Thoracic aorta (tissue), 2 donors: ENCODE data around the gene SYPL1. TPM values are rescaled to one million over a fixed set of nuclear protein-coding genes. Genes with fewer than 3 reads are reported as not detected.

Experiments
- ATAC-seq: fragments of 150-250 bp; one replicate; pipeline ENCODE4 v1.8.0; 2017; ENCODE audit warnings: low read depth; ENCODE audit not compliant: insufficient number of reproducible peaks, low FRiP score
- DNase-seq: peaks from one replicate; pipeline ENCODE4 v3.0.0-alpha.2; 2020; ENCODE audit warnings: low spot score
- H3K27ac ChIP-seq, 2 donors: fragments of 200-600 bp; sonication (generic); 1 replicate in 1 of 2; 2 replicates in 1 of 2; pipeline ENCODE4 v1.5.1; 2016; ENCODE audit warnings: mild to moderate bottlenecking in 2 of 2, moderate library complexity in 2 of 2
- H3K27me3 ChIP-seq: fragments of 200-600 bp; sonication (generic); replicated peaks from 2 replicates; pipeline ENCODE4 v1.6.0; 2016; ENCODE audit warnings: mild to moderate bottlenecking; ENCODE audit not compliant: insufficient read depth
- H3K36me3 ChIP-seq: fragments of 200-600 bp; sonication (generic); one replicate; pipeline ENCODE4 v1.5.1; 2016
- H3K4me1 ChIP-seq, 2 donors: fragments of 200-600 bp; sonication (generic); 1 replicate in 1 of 2; 2 replicates in 1 of 2; pipeline versions ENCODE4 v1.5.1 to v1.6.0; 2016; ENCODE audit warnings: low read depth in 2 of 2, mild to moderate bottlenecking in 1 of 2; ENCODE audit not compliant: control insufficient read depth in 1 of 2
- H3K4me3 ChIP-seq: fragments of 200-600 bp; sonication (generic); 2 replicates; pipeline ENCODE4 v1.5.1; 2016; ENCODE audit warnings: mild to moderate bottlenecking
- H3K9me3 ChIP-seq: fragments of 200-600 bp; sonication (generic); 2 replicates; pipeline ENCODE4 v1.5.1; 2016
- CTCF ChIP-seq: fragments of 200-600 bp; sonication (generic); IDR thresholded peaks from one replicate; pipeline ENCODE4 v1.5.1; 2019; ENCODE audit warnings: antibody characterized with exemption
- total RNA-seq, 2 donors: library from RNA; depleted of rRNA; stranded (reverse); fragments of >200 nt; gene quantifications; one replicate each; pipeline versions ENCODE4 v1.1.0 to v1.2.3, GENCODE V29; 2016

The SYPL1 gene
- total RNA-seq, 2 donors from 2014 or later = 47.1 to 82.1 TPM

DNA sequence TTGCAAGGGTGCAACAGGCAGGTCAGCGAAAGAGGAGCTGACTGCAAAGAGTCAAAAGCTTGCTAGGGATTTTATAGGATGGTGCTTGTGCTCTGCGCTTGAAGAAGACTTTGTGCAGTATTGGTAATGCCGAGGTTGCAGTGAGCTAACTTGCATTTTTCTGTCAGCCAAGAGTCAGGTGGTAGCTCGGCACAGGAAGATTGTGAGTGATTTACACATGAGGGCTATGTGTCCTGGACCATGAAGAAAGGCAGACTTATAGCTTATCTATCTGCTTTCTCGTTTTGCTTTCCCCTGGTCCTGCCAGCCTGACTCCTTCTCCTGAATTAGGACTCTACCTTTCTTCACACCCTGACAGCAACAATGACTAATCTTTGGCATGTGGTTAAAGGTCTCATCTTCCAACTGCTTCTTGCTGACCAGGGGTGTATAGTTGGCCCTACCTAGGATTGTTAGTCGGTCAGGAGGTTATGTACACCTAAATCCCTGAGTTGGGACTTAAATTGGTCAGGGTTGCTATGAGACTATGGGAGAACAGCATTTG is 4.1 kb upstream of the SYPL1 start:
- Histone ChIP-seq H3K4me3 (no peak overlapping the region), H3K36me3 (no peaks in the 10 kb centered on the region), H3K27me3 (no peaks in the 10 kb centered on the region), H3K9me3 (no peaks in the 10 kb centered on the region), H3K4me1 (peaks cover 0 to 6% of the 10 kb centered on the region in 2 donors), H3K27ac (no peak overlapping the region)
- TF ChIP-seq CTCF = no peak
- ATAC-seq = no peak
- no peak for DNase-seq

DNA sequence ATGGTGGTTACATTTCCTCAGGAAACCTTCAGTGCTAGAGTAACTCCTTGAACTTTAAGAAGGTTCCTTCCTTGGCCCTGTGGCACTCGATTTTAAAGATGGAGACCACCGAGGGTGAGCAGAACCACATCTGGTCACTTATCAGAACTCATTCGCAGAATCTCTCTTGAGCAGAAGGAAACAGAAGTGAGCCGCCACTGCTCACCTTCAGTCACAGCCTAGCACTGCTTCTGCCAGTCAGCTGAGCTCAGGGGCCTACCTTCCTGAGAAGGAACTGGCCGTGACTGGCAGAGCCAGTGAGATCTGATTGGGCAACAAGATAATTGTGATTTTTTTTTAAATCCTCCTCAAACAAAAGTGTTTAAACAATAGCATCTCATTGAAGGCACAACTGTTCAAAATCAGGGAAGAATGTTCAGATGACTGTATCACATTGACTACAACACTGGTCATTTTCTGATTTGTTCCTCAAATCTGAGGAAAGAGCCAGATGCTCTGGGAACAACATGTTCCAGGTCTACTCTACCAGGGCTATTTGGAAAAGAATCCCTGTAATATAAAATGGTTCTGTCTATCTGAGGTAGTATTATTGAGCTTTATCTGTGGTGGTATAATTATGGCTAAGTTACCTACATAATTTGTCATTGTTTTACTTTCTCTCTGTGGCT is 2.7 kb upstream of the SYPL1 start:
- H3K36me3 ChIP-seq = no peaks in the 10 kb centered on the region
- H3K4me3 ChIP-seq = no peak overlapping the region
- peaks cover 8 to 16% of the 10 kb centered on the region in 2 donors for H3K4me1 ChIP-seq
- H3K9me3 ChIP-seq = no peaks in the 10 kb centered on the region
- no peak for ATAC-seq
- peak overlapping the region in 1 of 2 donors; percentile 39 for H3K27ac ChIP-seq
- DNase-seq = no peak
- no peak for TF ChIP-seq CTCF
- no peaks in the 10 kb centered on the region for H3K27me3 ChIP-seq

- Histone ChIP-seq H3K9me3 (no peaks in the 10 kb centered on the region), H3K4me3 (peak overlapping the region; percentile 96), H3K27ac (peak overlapping the region; percentile 98 to 99), H3K27me3 (no peaks in the 10 kb centered on the region), H3K36me3 (no peaks in the 10 kb centered on the region), H3K4me1 (peaks cover 15 to 33% of the 10 kb centered on the region in 2 donors)
- DNase-seq (no peak), ATAC-seq (no peak)
- no peak for TF ChIP-seq CTCF
These were observed 885 bp upstream of the SYPL1 start for GRCh38 chr7:106112972-106113421.

DNA sequence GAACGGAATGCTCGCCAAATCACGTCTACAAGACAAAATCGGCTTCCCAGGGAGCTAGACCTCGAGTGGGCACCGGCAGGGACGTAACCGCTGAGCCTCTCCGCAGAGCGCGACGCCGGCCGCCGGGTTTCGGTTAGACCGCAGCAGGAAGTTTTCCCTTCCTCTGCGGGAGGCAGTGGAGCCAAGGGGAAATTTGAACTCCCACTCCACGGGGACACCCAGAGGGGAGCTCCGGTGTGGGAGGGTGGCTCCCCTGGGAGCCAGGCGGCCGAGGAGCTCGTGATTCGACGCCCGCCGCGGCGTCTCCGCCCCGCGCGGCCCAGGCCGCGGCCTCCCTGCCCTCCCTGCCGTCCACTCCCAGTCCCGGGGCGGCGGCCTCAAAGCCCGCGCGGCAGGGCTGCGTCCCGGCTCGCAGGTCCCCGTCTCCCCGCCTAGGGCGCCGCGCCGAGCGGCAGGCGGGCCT is 426 bp downstream of the SYPL1 start:
- Histone ChIP-seq H3K27me3 (no peaks in the 10 kb centered on the region), H3K9me3 (no peaks in the 10 kb centered on the region), H3K27ac (peak overlapping the region; percentile 98 to 99), H3K4me1 (peaks cover 15 to 38% of the 10 kb centered on the region in 2 donors), H3K4me3 (peak overlapping the region; percentile 96), H3K36me3 (no peaks in the 10 kb centered on the region)
- DNase-seq (peak; percentile 7), ATAC-seq (peak; percentile 54)
- no peak for TF ChIP-seq CTCF

- H3K4me1 ChIP-seq = peaks cover 15 to 44% of the 10 kb centered on the region in 2 donors
- ATAC-seq (no peak), DNase-seq (no peak)
These were observed 1.0 kb downstream of the SYPL1 start for GRCh38 chr7:106110885-106111654.

More at GRCh38 chr7:106110885-106111654, 1.0 kb downstream of the SYPL1 start:
- Histone ChIP-seq H3K27ac (peak overlapping the region; percentile 98 to 99), H3K36me3 (no peaks in the 10 kb centered on the region), H3K9me3 (no peaks in the 10 kb centered on the region), H3K4me3 (peak overlapping the region; percentile 96), H3K27me3 (no peaks in the 10 kb centered on the region)
- no peak for TF ChIP-seq CTCF
